ENCODE data around the gene IQGAP3.

The IQGAP3 gene, protein sequence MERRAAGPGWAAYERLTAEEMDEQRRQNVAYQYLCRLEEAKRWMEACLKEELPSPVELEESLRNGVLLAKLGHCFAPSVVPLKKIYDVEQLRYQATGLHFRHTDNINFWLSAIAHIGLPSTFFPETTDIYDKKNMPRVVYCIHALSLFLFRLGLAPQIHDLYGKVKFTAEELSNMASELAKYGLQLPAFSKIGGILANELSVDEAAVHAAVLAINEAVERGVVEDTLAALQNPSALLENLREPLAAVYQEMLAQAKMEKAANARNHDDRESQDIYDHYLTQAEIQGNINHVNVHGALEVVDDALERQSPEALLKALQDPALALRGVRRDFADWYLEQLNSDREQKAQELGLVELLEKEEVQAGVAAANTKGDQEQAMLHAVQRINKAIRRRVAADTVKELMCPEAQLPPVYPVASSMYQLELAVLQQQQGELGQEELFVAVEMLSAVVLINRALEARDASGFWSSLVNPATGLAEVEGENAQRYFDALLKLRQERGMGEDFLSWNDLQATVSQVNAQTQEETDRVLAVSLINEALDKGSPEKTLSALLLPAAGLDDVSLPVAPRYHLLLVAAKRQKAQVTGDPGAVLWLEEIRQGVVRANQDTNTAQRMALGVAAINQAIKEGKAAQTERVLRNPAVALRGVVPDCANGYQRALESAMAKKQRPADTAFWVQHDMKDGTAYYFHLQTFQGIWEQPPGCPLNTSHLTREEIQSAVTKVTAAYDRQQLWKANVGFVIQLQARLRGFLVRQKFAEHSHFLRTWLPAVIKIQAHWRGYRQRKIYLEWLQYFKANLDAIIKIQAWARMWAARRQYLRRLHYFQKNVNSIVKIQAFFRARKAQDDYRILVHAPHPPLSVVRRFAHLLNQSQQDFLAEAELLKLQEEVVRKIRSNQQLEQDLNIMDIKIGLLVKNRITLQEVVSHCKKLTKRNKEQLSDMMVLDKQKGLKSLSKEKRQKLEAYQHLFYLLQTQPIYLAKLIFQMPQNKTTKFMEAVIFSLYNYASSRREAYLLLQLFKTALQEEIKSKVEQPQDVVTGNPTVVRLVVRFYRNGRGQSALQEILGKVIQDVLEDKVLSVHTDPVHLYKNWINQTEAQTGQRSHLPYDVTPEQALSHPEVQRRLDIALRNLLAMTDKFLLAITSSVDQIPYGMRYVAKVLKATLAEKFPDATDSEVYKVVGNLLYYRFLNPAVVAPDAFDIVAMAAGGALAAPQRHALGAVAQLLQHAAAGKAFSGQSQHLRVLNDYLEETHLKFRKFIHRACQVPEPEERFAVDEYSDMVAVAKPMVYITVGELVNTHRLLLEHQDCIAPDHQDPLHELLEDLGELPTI (N-terminal part only)

DNA sequence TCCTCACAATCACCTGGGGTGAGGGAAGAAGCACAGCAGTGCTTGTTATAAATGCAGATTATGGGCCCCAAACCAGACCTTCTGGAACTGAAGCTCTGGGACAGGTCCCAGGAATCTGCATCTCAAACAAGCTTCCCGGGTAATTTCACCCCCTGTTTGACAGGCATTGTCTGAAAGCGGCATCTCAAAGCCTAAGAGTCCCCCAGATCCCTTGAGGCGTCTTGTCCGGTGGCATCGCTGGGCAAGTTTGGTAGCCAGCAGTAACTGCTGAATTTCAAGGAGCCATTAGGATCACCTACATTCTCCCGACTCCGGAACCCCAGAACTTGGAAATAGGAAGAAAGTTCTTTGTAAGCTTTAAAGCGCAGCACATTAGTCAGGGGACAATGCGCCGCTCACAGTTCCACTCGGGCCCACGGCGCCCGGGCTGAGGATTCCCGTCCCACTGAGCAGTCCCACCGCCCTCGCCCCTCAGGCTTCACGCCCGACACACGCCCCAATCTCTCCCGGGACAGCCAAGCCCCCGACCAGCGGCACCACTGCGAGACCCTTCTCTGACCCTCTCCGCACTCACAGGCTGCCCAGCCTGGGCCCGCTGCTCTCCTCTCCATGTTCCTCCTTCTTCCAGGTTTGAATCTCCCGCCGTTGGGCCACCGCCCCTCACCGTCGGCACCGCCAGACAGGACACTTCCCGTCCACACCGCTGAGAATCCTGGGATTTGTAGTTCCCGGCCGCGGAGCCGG is at the start of gene IQGAP3:
TSS of gene IQGAP3 (minus strand) at position 647 of the 744 bp plus-strand sequence. CDS start at position 611, 36 bp downstream.
- H3K4me3 ChIP-seq (ENCODE audit: low read length) = peak within 1 kb of the TSS; percentile 83
- TF ChIP-seq, protein P1, sequence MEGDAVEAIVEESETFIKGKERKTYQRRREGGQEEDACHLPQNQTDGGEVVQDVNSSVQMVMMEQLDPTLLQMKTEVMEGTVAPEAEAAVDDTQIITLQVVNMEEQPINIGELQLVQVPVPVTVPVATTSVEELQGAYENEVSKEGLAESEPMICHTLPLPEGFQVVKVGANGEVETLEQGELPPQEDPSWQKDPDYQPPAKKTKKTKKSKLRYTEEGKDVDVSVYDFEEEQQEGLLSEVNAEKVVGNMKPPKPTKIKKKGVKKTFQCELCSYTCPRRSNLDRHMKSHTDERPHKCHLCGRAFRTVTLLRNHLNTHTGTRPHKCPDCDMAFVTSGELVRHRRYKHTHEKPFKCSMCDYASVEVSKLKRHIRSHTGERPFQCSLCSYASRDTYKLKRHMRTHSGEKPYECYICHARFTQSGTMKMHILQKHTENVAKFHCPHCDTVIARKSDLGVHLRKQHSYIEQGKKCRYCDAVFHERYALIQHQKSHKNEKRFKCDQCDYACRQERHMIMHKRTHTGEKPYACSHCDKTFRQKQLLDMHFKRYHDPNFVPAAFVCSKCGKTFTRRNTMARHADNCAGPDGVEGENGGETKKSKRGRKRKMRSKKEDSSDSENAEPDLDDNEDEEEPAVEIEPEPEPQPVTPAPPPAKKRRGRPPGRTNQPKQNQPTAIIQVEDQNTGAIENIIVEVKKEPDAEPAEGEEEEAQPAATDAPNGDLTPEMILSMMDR (conservative IDR thresholded peaks at IDR 0.05; ENCODE audit: low read depth, low read length) = no peak
- DNase-seq (ENCODE audit: low read depth) = no peak

DNA sequence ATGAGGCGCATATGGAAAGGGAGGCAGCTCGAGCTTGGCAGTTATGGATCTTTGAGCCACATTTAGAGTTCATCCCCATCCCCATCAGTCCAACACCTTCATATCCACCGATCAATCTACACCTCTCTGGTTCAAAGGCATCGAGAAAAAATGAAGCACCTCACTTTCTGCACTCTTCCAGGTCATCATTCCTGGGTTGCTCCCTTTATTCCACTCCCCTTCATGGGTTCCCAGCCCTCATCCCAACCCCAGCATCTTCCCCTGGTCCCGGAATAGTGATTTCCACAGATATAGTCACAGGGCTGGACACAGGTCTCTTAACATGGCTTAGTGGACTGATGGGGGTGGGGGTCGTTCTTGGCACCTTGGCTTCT is 47.2 kb upstream of the IQGAP3 start:
- no peak for DNase-seq (ENCODE audit: low read depth)
- TF ChIP-seq, protein P1 (conservative IDR thresholded peaks at IDR 0.05; ENCODE audit: low read depth, low read length) = no peak
- no peak overlapping the region for H3K4me3 ChIP-seq (ENCODE audit: low read length)

DNA sequence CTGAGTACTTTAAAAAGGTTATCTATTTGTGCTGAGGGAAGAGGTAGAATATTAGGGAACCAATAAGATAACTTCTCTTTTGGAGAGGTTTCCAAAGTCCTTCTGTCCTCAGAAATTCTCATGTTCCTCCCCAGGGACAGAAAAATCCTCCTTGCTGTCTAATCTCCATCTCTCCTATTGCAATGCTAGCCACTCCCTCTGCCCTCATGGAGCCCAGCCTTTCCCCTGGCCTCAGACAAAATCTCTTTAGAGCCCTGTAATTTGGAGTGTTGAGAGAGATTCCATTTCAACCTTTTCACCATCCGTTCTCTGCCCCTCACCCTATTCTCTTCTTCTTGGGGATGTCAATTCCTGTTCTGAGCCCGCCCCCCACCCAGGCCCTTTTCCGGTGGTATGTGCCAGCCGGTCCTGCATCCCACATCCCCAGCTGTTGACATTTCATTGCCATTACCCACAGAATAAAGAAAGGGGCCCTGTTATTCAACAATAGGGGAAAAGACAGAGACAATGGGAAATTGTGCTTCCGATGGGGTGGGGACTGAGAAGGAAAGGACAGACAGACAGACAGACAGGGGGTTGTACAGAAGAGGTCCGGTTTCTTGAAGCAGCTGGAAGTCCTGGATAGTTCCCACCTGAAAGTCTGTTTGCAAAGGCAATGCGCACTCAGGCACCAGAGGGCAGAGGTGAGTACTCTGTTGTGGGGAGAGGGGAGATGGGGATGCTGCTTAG is 46.7 kb upstream of the IQGAP3 start, which contains the start of gene HAPLN2:
TSS of gene HAPLN2 (plus strand) at position 563 of the 729 bp plus-strand sequence. CDS start 4,076 bp downstream, outside the sequence.
- TF ChIP-seq, protein P1 (conservative IDR thresholded peaks at IDR 0.05; ENCODE audit: low read depth, low read length) = peak; percentile 75
- DNase-seq (ENCODE audit: low read depth) = no peak
- no peak within 1 kb of the TSS for H3K4me3 ChIP-seq (ENCODE audit: low read length)

DNA sequence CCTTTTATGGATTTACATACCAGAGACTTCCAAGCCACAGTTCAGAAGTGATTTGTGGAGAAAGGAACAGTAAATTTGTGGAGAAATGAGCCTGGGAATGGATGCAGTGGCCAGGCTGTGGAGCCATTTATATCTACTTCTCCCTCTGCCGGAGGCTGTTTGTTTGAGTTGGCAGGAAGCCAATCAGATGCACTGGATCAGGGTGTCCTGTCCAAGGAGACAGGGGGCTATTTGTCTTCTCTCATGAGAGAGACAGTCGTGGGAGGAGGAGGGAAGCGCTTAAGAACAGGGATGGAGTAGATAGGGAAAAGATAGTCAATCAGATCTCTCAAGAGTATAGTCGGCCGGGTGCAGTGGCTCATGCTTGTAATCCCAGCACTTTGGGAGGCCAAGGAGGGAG is 44.1 kb upstream of the IQGAP3 start:
- TF ChIP-seq, protein P1 (conservative IDR thresholded peaks at IDR 0.05; ENCODE audit: low read depth, low read length) = no peak
- DNase-seq (ENCODE audit: low read depth) = no peak
- no peak overlapping the region for H3K4me3 ChIP-seq (ENCODE audit: low read length)

DNA sequence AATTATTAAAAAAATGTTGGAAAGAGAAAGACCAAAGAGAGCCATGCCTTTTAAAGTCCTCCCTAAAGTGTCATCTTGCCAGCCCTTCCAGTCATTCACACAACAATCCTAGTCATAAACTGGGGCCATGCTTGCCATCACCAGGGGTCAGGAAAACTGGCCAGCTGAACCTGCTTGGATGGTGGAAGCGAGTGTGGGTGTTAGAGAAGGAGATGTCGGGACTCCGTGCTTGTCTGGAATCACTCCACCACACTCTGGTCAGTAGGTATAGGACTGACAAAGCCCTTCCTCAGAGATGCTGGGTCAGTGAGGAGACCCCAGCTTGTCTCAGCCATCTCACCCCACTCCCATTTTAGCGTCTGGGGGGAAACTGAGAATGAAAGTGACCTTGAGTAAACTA is 43.6 kb upstream of the IQGAP3 start:
- H3K4me3 ChIP-seq (ENCODE audit: low read length) = no peak overlapping the region
- TF ChIP-seq, protein P1 (conservative IDR thresholded peaks at IDR 0.05; ENCODE audit: low read depth, low read length) = no peak
- no peak for DNase-seq (ENCODE audit: low read depth)
